Forelimb muscle (tissue), 1 donor: Measurements from ENCODE around the gene CA10. TPM values are rescaled to one million over a fixed set of nuclear protein-coding genes. Genes with fewer than 3 reads are reported as not detected.

Experiments used
- DNase-seq: peaks from one replicate; pipeline ENCODE4 v3.0.0-alpha.2; 2013; ENCODE audit warnings: low read depth
- polyA plus RNA-seq: library from polyadenylated mRNA; unstranded; fragments of 120-200 nt; gene quantifications from one replicate; pipeline ENCODE4 v1.2.1, GENCODE V29; 2013; ENCODE audit not compliant: insufficient read length

The CA10 gene
- polyA plus RNA-seq, 1 donor, result 3.7 TPM

DNA sequence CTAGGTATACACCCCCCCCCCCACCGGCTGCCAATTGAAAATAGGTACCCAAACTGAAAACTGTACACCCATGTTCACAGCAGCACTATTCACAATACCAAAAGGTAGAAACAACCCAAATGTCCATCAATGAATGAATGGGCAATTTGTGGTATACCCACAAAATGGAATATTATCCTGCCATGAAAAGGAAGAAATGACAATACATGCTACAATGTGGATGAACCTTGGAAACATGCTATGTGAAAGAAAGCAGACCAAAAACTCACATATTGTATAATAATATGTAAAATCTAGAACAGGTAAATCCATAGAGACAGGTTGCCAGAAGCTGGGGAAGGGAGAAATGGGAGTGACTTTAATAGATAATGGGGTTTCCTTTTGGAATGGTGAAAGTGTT lies 480.6 kb downstream of the CA10 start:
- no peak for DNase-seq

DNA sequence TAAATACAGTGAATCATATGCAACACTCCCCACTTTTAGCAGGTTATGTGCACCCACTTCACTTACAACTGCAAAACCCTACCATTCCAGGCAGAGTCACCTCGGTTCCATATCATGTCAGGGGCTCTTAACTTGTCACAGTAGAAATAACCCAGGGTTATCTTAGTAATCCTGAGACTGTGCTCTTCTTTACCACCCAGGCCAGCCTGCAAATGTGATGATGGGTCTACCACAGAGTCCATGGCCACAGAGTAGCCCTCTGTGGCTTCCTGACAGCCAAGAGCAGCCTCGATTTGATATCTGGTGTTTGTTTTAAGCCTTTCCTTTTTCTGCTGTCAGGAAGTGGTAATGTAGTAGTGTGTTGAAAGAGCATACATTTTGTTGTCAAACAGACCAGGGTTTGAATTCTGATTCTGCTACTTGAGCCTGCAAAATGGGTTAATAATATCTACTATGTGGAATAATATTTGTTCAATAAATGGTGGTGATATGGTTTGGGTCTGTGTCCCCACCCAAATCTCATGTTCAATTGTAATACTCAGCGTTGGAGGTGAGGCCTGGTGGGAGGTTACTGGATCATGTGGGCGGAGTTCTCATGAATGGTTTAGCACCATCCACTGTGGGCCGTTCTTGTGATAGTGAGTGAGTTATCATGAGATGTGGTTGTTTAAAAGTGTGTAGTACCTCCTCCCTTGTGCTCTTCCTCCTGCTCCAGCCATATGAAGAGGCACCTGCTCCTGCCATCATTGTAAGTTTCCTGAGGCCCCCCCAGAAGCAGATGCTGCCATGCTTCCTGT lies 481.6 kb downstream of the CA10 start:
- no peak for DNase-seq

GRCh38 chr17:51674579-51675255 lies 483.8 kb downstream of the CA10 start:
- DNase-seq, result no peak

DNA sequence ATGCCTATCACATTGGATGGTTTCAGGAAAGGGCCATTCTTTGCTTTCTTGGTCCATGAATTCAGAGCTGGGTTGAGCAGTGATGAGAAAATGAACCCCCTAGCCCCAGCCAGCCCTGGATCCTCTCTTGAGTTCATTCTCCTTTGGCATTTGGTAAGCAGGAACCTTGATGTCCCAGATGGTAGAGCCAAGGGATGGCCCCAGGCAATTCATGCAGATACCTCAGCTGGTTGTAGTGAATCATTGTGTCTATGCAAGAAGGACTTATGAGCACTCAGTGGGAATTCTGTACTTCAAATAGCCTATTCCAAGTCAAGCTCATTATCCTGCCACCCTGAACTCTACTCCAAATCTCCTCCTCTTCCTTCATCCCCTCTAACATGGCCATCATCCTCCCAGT lies 485.4 kb downstream of the CA10 start:
- DNase-seq, result no peak

- no peak for DNase-seq
Observed at GRCh38 chr17:51672065-51672464, 486.4 kb downstream of the CA10 start.

DNA sequence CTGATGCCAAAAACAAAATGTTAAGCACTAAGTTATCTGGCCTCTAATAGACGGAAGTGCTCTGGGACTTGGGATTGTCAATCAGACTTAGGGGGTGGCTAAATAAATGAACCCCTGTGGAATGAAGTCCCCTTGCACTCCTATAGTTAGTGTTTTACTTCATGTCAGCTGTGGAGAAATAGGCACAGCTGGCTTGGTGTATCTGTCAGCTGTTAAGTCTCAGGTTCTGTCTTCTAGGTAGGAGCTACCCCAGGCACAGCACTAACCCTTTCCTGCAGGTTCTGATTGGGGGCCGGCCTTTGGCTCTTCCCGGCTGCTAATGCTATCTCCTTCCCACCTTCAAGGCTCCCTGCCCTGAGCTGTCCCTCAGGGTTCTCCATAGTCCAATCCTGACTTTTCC lies 487.6 kb downstream of the CA10 start:
- DNase-seq, result no peak

DNA sequence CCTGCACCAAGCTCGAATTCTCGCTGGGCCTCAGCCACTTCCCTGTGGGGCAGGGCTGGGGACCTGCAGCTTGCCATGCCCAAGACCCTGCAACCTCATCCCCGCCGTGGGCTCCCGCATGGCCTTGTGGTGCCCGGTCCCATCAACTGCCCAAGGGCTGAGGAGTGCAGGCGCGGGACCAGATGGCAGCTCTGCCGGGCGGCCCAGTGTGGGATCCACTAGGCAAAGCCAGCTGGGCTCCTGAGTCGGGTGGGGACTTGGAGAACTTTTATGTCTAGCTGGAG lies 489.6 kb downstream of the CA10 start:
- no peak for DNase-seq

DNA sequence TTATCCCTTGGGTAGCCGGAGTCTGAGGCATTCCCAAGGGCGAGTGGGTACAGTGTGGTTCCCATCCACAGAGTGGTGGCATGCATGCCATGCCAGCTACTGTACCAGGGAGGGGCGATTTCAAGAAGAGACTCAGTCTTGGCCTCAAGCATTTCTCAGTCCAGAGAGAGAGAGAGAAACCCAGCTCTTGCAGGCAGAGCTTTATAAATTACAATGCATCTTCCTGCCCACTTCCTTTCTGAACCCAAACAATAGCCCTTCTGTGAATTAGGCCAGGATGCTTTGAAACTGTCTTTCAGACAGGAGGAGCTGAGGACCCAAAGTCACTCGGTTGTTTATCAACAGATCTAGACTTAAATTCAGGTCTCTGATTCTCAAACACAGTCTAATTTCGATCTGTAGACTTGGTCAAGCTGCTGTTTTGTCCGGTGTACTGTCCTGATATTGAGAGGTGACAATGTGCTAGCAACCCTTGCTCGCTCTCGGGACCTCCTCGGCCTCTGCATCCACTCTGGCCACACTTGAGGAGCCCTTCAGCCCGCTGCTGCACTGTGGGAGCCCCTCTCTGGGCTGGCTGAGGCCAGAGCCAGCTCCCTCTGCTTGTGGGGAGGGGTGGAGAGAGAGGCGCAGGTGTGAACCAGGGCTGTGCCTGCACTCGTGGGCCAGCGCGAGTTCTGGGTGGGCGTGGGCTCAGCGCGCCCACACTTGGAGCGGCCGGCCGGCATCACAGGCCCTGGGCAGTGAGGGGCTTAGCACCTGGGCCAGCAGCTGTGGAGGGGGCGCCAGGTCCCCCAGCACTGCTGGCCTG lies 490.2 kb downstream of the CA10 start:
- no peak for DNase-seq

DNA sequence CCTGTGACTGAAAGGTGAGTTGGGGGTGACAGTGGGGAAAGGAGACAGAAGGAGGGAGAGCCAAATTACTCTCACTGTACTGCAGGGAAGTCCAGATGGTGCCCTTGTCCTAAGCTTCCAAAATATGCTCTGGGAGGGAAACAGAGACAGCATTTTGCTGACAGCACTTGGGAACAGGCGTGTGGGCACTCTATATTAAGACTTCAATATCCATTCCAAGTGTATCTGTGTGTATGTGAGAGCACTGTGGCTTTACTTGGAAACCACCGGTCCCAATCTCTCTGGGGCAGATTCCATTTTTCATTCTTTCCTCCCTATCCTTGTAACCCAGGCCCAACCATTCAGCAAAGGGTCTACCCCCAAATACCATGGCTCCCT lies 490.8 kb downstream of the CA10 start:
- no peak for DNase-seq

DNA sequence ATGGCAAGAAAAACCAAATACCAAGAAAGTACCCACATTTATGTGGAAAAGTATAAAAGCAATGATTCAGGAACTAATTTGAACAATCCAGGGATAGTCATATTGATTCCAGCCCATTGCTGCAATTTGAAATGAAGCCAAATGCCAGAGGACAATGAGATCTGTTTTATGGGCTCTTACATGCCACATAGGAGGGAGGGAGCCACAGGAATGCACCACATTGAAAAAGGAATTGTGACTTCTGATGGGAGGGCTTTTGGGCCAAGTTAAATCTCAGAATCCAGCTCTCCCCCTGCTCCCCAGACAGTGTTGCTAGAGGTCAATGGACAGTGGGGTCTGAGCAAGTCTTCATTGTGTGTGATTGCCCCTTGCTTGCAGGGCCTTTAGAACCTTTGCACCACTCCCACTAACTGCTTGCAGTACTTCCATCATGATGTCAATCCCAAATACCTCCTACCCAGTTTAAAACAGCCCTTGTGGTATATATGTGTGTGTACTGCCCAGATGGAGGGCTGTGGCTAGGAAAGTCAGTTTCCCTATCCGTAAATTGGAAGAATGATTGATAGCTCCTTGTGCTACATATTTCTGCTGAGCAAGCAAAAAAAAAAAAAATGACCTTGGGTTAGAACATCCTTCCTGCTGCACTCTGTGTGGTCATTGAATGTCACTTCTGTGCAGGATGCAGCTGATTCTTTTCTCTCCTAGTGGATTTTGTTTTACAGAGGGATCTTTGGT lies 491.4 kb downstream of the CA10 start:
- no peak for DNase-seq

GRCh38 chr17:51662204-51663056 lies 496.1 kb downstream of the CA10 start:
- no peak for DNase-seq

DNA sequence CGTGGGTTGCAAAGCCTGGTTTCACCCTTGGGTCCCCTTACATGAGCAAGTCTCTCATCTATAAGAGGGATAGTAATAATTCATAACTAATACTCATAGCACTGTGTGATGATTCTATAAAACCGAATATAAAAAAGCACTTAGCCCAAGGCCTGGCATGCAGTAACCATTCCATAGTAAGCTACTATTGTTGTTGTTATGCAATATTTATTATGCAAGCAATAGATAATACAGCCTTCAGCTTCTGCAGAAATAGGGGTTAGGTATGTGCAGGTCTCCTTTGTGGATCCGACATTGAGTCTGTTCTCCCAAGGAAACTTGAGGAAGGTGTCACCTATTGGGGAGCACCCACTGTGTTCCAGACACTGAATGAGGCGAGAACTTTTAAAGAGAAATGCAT lies 497.1 kb downstream of the CA10 start:
- no peak for DNase-seq

GRCh38 chr17:51660266-51660665 lies 498.2 kb downstream of the CA10 start:
- DNase-seq, result no peak

GRCh38 chr17:51657224-51657623 lies 501.3 kb downstream of the CA10 start:
- DNase-seq, result no peak

- peak; percentile 11 for DNase-seq
Observed at GRCh38 chr17:51653878-51654277, 504.6 kb downstream of the CA10 start.

- no peak for DNase-seq
Observed at GRCh38 chr17:51652529-51652928, 506.0 kb downstream of the CA10 start.

- DNase-seq, result no peak
Observed at GRCh38 chr17:51651513-51652298, 506.8 kb downstream of the CA10 start.

GRCh38 chr17:51650772-51651171 lies 507.7 kb downstream of the CA10 start:
- no peak for DNase-seq

- DNase-seq, result no peak
Observed at GRCh38 chr17:51650202-51650601, 508.3 kb downstream of the CA10 start.

DNA sequence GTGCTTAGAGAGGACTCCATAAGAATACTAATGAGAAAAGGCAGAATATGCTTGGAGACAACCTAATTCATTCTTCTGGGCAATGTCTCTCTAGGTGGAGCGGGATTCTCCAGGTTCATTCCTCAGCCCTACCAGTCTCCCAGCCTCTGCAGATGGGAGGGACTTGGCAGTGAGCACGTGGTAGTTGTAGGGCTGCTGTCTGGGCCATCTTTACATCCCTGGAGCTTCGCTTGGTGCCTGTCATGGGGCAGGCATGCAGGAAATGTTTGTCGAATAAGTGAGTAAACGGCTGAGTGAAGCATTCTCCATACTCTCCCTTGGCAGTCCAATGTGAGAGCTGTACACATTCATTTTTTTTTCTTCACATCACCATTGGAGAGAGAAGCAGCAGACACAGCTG lies 510.7 kb downstream of the CA10 start:
- no peak for DNase-seq
